ENCODE results near the gene MED23.

MED23 gene

DNA sequence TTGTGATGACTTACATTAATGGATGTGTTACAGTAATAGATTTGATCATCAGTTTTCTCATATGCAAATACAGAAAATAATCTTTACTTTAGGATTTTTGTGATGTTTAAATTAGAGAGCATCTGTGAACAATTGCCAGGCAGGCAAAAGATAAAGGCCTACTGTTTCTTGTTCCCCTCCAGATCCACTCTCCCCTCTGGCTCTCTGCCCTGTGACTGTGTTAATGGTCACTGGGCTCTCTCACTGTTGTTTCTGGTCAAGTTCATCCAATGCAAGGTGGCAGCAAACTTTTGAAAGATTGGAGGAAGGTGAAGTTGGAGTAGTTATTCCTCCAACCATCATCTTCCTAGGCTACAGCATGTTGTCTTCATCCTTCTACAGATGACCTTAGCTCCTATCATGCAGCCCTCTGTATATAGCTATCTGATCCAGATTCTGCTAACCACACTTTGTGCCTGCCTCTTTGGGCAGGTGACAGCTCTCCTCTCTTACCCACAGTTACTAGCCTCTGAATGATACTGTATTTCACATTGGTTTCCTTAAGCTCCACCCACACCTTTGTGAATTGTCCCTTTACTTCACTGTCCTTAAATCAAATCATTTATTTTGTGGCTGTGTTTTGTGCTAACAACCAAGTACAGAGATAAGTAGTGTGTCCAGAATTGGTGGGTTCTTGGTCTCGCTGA, 103.9 kb downstream of the MED23 start:
- no peak for TF ChIP-seq FOXM1 (IDR thresholded peaks at IDR 0.05; ENCODE audit: borderline replicate concordance, low read depth)
- TF ChIP-seq ZBTB7A (IDR thresholded peaks at IDR 0.05; ENCODE audit: low read depth): no peak
- TF ChIP-seq, protein P1, sequence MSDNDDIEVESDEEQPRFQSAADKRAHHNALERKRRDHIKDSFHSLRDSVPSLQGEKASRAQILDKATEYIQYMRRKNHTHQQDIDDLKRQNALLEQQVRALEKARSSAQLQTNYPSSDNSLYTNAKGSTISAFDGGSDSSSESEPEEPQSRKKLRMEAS (IDR thresholded peaks at IDR 0.05): no peak
- TF ChIP-seq EP300 (IDR thresholded peaks at IDR 0.05; ENCODE audit: borderline replicate concordance): no peak
- no peak for TF ChIP-seq RAD21 (IDR thresholded peaks at IDR 0.05; ENCODE audit: low read depth)
- no peak for TF ChIP-seq TEAD4 (IDR thresholded peaks at IDR 0.05)
- no peak for TF ChIP-seq TCF12 (IDR thresholded peaks at IDR 0.05; ENCODE audit: low read depth)
- no peak for TF ChIP-seq CEBPB (IDR thresholded peaks at IDR 0.05)
- TF ChIP-seq, protein P2, sequence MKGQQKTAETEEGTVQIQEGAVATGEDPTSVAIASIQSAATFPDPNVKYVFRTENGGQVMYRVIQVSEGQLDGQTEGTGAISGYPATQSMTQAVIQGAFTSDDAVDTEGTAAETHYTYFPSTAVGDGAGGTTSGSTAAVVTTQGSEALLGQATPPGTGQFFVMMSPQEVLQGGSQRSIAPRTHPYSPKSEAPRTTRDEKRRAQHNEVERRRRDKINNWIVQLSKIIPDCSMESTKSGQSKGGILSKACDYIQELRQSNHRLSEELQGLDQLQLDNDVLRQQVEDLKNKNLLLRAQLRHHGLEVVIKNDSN (IDR thresholded peaks at IDR 0.05): no peak
- no peak for TF ChIP-seq YY1 (IDR thresholded peaks at IDR 0.05; ENCODE audit: low read depth)
- no peak for TF ChIP-seq CREB1 (IDR thresholded peaks at IDR 0.05; ENCODE audit: low read depth)
- TF ChIP-seq, protein P3, sequence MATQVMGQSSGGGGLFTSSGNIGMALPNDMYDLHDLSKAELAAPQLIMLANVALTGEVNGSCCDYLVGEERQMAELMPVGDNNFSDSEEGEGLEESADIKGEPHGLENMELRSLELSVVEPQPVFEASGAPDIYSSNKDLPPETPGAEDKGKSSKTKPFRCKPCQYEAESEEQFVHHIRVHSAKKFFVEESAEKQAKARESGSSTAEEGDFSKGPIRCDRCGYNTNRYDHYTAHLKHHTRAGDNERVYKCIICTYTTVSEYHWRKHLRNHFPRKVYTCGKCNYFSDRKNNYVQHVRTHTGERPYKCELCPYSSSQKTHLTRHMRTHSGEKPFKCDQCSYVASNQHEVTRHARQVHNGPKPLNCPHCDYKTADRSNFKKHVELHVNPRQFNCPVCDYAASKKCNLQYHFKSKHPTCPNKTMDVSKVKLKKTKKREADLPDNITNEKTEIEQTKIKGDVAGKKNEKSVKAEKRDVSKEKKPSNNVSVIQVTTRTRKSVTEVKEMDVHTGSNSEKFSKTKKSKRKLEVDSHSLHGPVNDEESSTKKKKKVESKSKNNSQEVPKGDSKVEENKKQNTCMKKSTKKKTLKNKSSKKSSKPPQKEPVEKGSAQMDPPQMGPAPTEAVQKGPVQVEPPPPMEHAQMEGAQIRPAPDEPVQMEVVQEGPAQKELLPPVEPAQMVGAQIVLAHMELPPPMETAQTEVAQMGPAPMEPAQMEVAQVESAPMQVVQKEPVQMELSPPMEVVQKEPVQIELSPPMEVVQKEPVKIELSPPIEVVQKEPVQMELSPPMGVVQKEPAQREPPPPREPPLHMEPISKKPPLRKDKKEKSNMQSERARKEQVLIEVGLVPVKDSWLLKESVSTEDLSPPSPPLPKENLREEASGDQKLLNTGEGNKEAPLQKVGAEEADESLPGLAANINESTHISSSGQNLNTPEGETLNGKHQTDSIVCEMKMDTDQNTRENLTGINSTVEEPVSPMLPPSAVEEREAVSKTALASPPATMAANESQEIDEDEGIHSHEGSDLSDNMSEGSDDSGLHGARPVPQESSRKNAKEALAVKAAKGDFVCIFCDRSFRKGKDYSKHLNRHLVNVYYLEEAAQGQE (IDR thresholded peaks at IDR 0.05; ENCODE audit: low read depth): no peak
- no peak for TF ChIP-seq EGR1 (IDR thresholded peaks at IDR 0.05)
- no peak for TF ChIP-seq TAF1 (IDR thresholded peaks at IDR 0.05; ENCODE audit: low read depth)
- no peak for TF ChIP-seq NFIC (IDR thresholded peaks at IDR 0.05)
